Smooth muscle cell of the umbilical artery (primary cell): ENCODE data around the gene LIM2. TPM values are rescaled to one million over a fixed set of nuclear protein-coding genes. Genes with fewer than 3 reads are reported as not detected.

Experiments used
- total RNA-seq: library from RNA; depleted of rRNA; stranded (reverse); fragments of >200 nt; gene quantifications from 2 replicates; pipeline ENCODE4 v1.2.3, GENCODE V29; 2014

Gene LIM2, protein sequence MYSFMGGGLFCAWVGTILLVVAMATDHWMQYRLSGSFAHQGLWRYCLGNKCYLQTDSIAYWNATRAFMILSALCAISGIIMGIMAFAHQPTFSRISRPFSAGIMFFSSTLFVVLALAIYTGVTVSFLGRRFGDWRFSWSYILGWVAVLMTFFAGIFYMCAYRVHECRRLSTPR
- not detected in 2 replicates for total RNA-seq

DNA sequence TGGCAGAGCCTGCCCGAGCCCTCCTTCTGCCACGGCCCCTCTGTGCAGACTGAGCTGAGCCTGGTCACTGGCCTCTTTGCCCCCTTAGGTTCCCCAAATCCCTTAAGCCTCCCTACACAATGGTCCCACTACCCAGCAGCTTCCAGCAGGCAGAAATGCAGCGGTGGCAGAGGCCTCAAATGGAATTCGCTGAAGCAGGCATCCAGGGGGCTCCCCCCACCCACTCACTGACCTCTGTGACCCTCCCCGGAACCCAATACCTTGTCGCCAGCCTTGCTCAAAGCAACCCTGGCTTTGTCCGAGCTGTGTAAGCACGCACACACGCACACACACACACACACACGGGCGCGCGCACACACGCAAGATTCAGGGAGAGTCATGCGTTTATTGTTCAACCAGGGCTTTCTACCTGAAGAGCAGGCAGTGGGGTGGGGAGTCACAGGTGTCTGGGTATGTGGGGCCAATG, at the start of gene LIM2:
Gene LIM2 (minus strand): TSS at position 51 of the 466 bp plus-strand sequence. CDS start 531 bp downstream, outside the sequence.

DNA sequence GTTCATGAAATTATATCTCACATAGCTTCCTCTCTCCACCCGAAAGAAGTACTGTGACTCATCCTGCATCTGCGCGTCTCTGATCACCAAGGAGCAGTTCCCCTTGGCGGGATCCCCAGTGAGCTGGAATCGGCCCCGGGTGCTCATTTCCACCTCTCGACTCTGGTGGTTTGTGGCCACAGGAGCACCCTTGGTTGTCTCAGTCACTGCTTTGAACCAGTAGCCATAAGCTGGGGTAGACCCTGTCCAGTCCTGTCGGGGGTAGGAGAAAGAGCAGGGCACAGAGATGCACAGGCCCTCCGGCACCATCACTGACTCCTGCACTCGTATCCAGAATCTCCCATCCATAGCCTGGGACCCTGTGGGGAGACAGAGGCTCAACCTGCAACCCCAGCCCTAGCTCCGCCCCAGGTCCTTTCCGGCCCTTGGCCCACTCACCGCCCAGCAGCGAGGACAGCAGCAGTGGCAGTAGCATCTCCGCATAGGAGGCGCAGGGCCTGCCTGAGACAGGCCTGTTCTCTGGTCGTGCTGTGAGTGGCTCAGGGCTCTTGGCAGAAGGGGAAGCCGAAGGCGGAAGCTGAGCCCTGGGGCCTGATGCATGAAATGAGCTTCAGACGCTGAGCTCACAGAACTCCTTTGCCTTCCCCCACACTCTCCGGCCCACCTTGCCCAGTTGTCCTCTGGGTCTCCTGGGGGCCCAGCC, 29.5 kb upstream of the LIM2 start, which contains the start of gene SIGLEC10:
Gene SIGLEC10 (minus strand): TSS at position 536 of the 703 bp plus-strand sequence. CDS start 61 bp downstream, at position 475.

GRCh38 chr19:51372649-51373504, 14.9 kb downstream of the LIM2 start, which contains the start of gene NKG7:
Gene NKG7, minus strand, starts transcription at chr19:51372654. Its CDS starts 119 bp downstream, at chr19:51372535.

DNA sequence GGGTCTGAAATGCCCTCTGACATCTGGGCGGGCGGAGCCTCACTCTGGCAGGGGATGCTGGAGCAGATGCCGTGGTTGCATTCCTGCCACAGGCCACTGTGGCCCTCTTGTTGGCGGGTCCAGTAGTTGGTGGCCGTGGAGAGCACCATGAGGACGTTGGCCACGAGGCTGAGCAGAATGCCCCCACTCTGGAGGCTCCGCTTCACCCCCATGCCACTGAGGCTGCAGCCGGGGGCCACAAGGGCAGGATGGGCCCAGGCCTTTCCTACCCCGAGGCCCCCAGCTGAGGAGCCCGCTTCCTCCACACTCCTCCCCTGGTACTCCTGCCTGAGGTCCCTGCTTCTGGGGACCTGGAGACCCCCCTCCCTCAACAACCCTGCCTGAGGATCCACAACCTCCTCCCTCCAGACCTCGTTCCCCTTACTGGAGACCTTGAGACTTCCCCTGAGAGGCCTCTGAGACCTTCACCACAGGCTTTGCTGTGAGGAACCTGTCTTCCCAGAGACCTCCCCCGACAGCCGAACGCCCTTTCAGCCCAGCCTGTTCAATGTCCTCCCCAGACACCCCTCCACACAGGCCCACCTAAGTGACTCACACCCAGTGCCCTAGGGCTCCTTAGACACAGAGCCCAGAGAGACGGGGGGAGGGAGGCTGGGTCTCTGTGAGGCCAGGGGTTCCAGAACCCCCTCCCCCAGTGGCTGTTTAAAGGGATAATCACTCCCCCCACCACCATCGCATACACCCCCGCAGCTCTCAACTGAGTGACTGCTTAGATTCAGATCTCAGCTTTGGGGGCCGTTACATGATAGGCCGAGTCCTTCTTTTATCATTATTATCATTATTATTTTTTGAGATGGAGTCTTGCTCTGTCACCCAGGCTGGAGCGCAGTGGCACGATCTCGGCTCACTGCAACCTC, 19.1 kb downstream of the LIM2 start, which contains the start of gene CLDND2:
Gene CLDND2 (minus strand): TSS at position 638 of the 917 bp plus-strand sequence. CDS start 426 bp downstream, at position 212.

DNA sequence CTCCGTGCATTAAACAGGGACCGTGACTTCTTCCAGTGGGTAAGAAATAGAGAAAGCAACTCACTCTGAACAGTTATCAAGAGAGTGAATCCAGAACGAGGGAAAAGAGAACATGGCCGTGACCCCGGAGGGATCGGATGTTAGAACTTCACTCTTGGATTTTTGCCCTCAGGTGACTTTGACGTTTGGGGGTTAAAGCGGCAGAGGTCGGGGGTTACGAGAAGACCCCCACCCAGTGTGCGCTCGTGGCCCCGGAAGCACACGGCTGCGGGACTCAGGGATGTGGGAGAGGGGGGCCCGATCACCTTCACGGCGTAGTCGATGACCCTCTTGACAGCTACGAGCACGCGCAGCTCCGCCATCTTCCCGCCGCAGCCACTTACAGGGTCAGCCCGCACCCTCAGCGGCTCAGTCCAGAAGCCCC, 21.8 kb downstream of the LIM2 start, which contains the start of gene ETFB:
Gene ETFB (minus strand): TSS at position 424 of the 424 bp plus-strand sequence. CDS start 62 bp downstream, at position 362.

DNA sequence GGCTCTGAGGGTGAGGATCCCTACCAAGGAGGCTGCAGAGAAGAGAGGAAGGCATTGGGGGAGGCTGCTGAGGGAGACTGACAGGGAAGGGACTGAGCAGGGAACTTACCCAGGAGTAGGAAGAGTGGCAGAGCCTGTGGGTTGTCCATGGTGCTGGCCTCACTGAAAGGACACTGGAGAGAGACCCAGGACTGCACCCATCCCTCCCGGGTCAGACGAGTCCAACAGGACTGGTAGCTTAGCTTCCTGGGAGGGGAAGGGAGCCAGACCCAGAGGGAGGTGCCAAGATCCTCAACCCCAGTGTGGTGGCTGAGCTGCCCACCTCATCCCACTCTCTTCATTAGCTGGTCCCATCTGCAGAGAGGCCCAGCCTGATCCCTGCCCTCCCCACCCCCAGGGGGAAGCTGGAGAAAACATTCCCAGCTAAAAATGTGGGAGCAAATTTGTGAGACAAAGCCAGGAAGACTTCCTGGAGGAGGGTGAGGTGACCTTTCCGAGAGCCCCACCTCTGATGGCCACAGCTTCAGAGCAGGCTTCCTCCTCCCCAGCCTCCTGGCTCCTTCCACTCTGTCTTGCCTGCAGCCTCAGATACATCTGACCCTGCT, 45.7 kb downstream of the LIM2 start, which contains the start of gene VSIG10L:
Gene VSIG10L (minus strand): TSS at position 164 of the 605 bp plus-strand sequence. CDS start 15 bp downstream, at position 149.

Other genes starting within 250 kb of the LIM2 start
- gene SIGLEC7, start 245.7 kb downstream of the LIM2 start, total RNA-seq, result not detected in 2 replicates
- not detected in 2 replicates for gene CD33, start 162.9 kb downstream of the LIM2 start, total RNA-seq
- gene SIGLECL1, start 136.9 kb downstream of the LIM2 start, total RNA-seq, result not detected in 2 replicates
- gene IGLON5, start 76.3 kb downstream of the LIM2 start, total RNA-seq, result 0.05 TPM in 1 of 2 replicates, not detected in the other
- gene VSIG10L, start 45.8 kb downstream of the LIM2 start, total RNA-seq, result 0.89 and 1.4 TPM in 2 replicates
- gene ETFB, start 21.6 kb downstream of the LIM2 start, total RNA-seq, result 58.8 and 149 TPM in 2 replicates
- not detected in 2 replicates for gene CLDND2, start 19.0 kb downstream of the LIM2 start, total RNA-seq
- gene NKG7, start 15.3 kb downstream of the LIM2 start, total RNA-seq, result not detected in 2 replicates
- gene C19orf84, start 2.6 kb upstream of the LIM2 start, total RNA-seq, result not detected in 2 replicates
- not detected in 2 replicates for gene SIGLEC10, start 29.7 kb upstream of the LIM2 start, total RNA-seq
- not detected in 2 replicates for gene SIGLEC8, start 70.5 kb upstream of the LIM2 start, total RNA-seq
- gene CEACAM18, start 90.6 kb upstream of the LIM2 start, total RNA-seq, result not detected in 2 replicates
- not detected in 2 replicates for gene SIGLEC12, start 113.8 kb upstream of the LIM2 start, total RNA-seq
- gene SIGLEC6, start 143.7 kb upstream of the LIM2 start, total RNA-seq, result not detected in 2 replicates
- gene ZNF175, start 183.3 kb upstream of the LIM2 start, total RNA-seq, result 7.7 and 29.9 TPM in 2 replicates
- gene SIGLEC5, start 242.4 kb upstream of the LIM2 start, total RNA-seq, result not detected in 2 replicates